ENCODE data around the gene CSMD2. TPM values are rescaled to one million over a fixed set of nuclear protein-coding genes. Genes with fewer than 3 reads are reported as not detected.

The CSMD2 gene
- total and polyA plus RNA-seq, 12 donors = 0.35 to 5.1 (median 1.5) TPM

- Histone ChIP-seq H3K4me1 (replicated peaks in 1 of 2) (peaks cover 0 to under 1% of the 10 kb centered on the region in 2 donors), H3K9me3 (replicated peaks in 1 of 3) (peaks cover 0 to 5% (median 0%) of the 10 kb centered on the region in 3 donors), H3K36me3 (replicated peaks in 1 of 2) (no peaks in the 10 kb centered on the region), H3K4me3 (no peak overlapping the region), H3K27me3 (no peaks in the 10 kb centered on the region), H3K27ac (no peak overlapping the region)
- no peak for TF ChIP-seq CTCF (IDR thresholded peaks at IDR 0.05)
- DNase-seq = no peak
- WGBS, 4 donors = 94 to 97% (median 97%) methylated on average over 7 of the region's 7 CpGs
- intact Hi-C loops (cut with DNase I) = no loop called here
Measured at GRCh38 chr1:33569331-33569730, 595.7 kb downstream of the CSMD2 start.

- peaks cover 0 to 5% (median 0%) of the 10 kb centered on the region in 3 donors for H3K9me3 ChIP-seq (replicated peaks in 1 of 3)
- H3K4me3 ChIP-seq = no peak overlapping the region
- no peak overlapping the region for H3K27ac ChIP-seq
- H3K4me1 ChIP-seq (replicated peaks in 1 of 2) = no peaks in the 10 kb centered on the region
- intact Hi-C loops (cut with DNase I) = no loop called here
- 55 to 89% (median 78%) methylated on average over 2 of the region's 2 CpGs for WGBS, 4 donors
- H3K36me3 ChIP-seq (replicated peaks in 1 of 2) = no peaks in the 10 kb centered on the region
- TF ChIP-seq POLR2A (IDR thresholded peaks at IDR 0.05) (no peak), CTCF (IDR thresholded peaks at IDR 0.05) (no peak)
- no peak for DNase-seq
- no peaks in the 10 kb centered on the region for H3K27me3 ChIP-seq
Measured at GRCh38 chr1:33563699-33564098, 601.3 kb downstream of the CSMD2 start.

- TF ChIP-seq CTCF (IDR thresholded peaks at IDR 0.05) (no peak), POLR2A (IDR thresholded peaks at IDR 0.05) (no peak)
- intact Hi-C loops (cut with DNase I) = no loop called here
- Histone ChIP-seq H3K4me1 (replicated peaks in 1 of 2) (no peaks in the 10 kb centered on the region), H3K27me3 (no peaks in the 10 kb centered on the region), H3K36me3 (replicated peaks in 1 of 2) (no peaks in the 10 kb centered on the region), H3K4me3 (no peak overlapping the region), H3K27ac (no peak overlapping the region), H3K9me3 (replicated peaks in 1 of 3) (peaks cover 0 to 5% (median 0%) of the 10 kb centered on the region in 3 donors)
- no peak for DNase-seq
- 90 to 98% (median 93%) methylated on average over 4 of the region's 4 CpGs for WGBS, 4 donors
Measured at GRCh38 chr1:33562563-33562962, 602.5 kb downstream of the CSMD2 start.

- WGBS, 4 donors = 88 to 94% (median 91%) methylated on average over 9 of the region's 9 CpGs
- H3K9me3 ChIP-seq (replicated peaks in 1 of 3) = peaks cover 0 to 5% (median 0%) of the 10 kb centered on the region in 3 donors
- H3K4me1 ChIP-seq (replicated peaks in 1 of 2) = no peaks in the 10 kb centered on the region
- no peak for TF ChIP-seq CTCF (IDR thresholded peaks at IDR 0.05)
- TF ChIP-seq POLR2A (IDR thresholded peaks at IDR 0.05) = no peak
- intact Hi-C loops (cut with DNase I) = no loop called here
- DNase-seq = no peak
- H3K36me3 ChIP-seq (replicated peaks in 1 of 2) = no peaks in the 10 kb centered on the region
- no peak overlapping the region for H3K27ac ChIP-seq
- H3K4me3 ChIP-seq = no peak overlapping the region
- H3K27me3 ChIP-seq = no peaks in the 10 kb centered on the region
Measured at GRCh38 chr1:33561576-33561975, 603.5 kb downstream of the CSMD2 start.
